ENCODE measurements around the gene MRPL28.

DNA sequence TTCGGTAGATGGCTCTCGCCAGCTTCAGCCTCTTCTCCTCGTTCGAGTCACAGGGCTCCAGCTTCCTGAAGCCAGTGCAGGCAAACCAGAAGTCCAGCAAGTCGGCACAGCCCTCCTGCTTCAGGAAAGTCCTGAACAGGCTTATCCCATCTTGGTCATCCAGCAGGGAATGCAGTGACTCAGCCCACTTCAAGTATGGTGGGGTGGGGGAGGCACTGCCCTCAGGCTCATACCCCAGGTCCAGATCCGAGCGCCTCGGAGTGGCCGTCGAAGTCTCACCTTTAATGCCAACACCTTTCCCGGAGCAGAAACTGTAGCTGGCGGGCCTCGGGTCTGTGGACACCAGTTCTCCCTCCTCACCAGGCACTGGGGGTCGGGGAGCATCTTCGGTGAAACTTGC is 23.8 kb downstream of the MRPL28 start:
- TF ChIP-seq, protein P1, sequence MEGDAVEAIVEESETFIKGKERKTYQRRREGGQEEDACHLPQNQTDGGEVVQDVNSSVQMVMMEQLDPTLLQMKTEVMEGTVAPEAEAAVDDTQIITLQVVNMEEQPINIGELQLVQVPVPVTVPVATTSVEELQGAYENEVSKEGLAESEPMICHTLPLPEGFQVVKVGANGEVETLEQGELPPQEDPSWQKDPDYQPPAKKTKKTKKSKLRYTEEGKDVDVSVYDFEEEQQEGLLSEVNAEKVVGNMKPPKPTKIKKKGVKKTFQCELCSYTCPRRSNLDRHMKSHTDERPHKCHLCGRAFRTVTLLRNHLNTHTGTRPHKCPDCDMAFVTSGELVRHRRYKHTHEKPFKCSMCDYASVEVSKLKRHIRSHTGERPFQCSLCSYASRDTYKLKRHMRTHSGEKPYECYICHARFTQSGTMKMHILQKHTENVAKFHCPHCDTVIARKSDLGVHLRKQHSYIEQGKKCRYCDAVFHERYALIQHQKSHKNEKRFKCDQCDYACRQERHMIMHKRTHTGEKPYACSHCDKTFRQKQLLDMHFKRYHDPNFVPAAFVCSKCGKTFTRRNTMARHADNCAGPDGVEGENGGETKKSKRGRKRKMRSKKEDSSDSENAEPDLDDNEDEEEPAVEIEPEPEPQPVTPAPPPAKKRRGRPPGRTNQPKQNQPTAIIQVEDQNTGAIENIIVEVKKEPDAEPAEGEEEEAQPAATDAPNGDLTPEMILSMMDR (IDR thresholded peaks at IDR 0.05) = no peak
- TF ChIP-seq POLR2A (IDR thresholded peaks at IDR 0.05) = no peak

Measured in Peyer's patch (tissue), 4 donors.